Right renal pelvis (tissue), 4 donors: ENCODE results near the gene DNAJC30. TPM values are rescaled to one million over a fixed set of nuclear protein-coding genes. Genes with fewer than 3 reads are reported as not detected.
A peak's percentile ranks its signal among the peaks of the same experiment; 100 is the strongest.

Source experiments
- DNase-seq, 4 donors: peaks; one replicate each; pipeline ENCODE4 v3.0.0-alpha.2; 2013; ENCODE audit warnings: low read depth in 4 of 4, low spot score in 3 of 4, missing footprints in 1 of 4
- polyA plus RNA-seq, 4 donors: library from polyadenylated mRNA; unstranded; fragments of 120-200 nt; gene quantifications; one replicate each; pipeline ENCODE4 v1.2.1, GENCODE V29; 2013; ENCODE audit not compliant: insufficient read length in 4 of 4

DNAJC30 gene
- polyA plus RNA-seq, 4 donors = 11.5 to 12.8 (median 11.7) TPM

DNA sequence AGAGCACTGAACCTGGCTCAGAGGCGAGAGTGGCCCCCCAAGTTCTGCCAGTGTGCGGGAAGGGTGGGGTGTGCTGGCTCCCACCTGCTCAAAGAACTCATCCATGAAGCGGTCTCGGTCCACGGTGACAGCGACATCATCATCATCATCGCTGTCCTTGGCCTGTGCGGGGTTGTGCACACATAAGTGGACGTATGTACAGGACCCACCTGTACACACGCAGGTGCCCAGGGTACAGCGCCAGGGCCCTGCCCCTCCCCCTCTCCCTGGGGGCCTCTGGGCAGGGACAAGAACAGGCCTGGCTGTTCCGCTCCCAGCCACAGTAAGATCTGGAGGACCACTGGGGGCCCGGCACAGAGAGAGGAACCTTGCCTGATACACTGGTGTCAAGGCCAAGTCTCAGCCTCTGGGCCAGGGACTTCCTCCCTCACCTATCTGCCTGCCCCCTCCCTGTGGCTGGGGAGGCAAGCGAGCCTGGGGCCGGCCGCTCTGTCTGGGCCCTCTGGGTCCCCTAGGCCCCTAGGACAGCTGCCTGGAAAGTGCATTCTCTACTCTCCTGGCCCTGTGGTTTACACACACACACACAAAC lies 25.8 kb upstream of the DNAJC30 start:
- no peak for DNase-seq

- no peak for DNase-seq
These were observed 23.9 kb upstream of the DNAJC30 start for GRCh38 chr7:73707045-73707631.

DNA sequence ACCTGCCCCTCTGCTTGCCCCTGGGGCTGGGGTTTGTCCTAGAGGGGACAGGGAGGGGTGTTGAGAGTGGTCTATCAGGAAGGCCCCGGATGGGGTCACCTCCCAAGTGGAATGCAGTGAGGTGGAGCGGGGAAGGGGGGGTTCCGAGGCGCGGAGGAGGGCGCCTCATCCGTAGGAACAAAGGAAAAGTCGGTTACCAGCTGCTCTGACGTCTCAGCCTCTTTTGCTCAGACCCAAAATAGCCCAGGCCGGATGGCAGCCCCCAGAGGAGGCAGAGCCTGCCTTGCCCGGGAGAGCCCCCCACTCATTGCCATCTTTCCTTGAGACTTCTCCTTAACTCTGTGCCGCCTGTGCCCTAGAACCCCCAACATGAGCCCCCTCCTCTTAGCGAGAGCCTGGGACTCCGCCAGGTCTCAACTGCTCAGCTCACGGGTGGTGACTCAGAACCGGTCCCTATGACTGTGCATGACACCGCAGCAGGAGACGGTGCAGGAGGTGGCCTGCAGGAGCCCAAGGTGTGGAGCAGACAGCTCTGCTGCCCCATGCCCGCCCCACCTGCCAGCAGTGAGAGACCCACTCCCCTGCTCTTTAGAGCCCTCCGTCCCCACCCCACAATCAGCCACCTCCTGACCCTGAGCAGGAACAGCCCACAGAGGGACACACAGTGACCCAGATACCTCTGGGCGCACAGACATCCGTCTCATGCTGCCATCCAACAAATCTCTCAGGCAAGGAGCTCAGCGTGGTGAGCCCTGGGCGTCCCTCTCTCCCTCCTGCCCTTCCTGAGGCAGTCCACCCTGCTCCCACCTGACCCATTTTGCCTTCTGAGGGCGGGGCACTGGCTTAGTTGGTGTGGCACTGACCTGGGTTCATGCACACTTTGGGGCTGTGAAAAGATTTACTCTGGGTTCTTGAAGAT lies 23.1 kb upstream of the DNAJC30 start:
- DNase-seq = no peak

DNA sequence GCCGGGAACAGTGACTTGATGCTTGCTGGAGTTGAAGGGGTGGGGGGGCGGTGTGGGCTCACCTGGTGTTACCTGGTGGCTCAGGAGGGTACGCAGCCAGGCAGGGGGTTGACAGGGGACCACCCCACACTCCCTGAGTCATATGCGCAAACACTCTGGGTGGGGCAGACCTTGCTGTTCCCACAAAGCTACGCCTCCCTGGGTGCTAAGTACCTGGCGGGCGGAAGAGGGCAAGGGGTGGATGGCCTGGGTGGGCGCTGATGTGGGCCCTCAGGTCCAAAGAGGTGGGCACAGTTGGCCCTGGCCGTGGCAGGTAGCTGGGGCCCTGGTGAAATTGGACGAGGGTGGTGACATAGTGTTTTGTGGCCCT lies 22.3 kb upstream of the DNAJC30 start:
- DNase-seq = no peak

GRCh38 chr7:73704640-73705550 lies 21.6 kb upstream of the DNAJC30 start:
- DNase-seq = no peak

DNA sequence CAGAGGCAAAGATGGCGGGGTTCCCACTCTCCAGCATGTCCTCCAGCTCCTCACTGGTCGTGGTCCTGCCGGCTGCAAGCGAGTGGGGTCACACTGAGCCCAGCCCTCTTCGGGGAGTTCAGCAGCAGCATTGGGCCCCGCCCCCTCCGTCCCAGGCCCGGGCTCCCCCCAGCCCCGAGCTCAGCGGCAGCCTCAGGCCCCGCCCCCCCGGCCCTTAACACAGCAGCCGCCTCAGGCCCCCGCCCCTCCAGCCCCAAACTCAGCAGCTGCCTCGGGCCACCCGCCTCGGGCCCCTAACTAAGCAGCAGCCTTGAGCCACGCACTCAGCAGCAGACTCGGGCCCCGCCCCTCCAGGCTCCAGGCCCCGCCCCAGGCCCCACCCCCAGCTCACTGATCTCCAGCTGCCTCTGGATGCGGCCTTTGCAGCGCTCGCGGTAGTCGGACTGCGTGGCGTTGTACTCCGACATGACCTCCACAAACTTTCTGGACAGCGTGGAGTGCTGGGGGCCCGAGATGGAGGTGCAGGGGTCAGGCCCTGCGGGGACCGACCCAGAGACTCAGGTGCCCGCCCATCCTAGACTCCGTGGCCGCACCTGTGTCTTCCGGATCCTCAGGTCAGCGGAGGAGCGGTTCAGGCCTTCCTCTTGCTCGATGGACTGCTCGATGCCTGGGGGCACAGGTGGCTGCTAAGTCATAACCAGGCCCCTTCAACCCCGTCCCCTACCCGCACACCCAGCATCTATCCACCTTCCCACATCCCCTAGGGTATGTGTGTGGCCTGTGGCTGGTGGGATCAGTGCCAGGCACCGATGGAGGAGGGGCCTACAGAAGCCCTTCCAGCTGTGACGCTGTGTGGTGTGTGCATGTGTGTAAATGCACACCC lies 20.7 kb upstream of the DNAJC30 start:
- peak in 1 of 4 donors; percentile 51 for DNase-seq

GRCh38 chr7:73703225-73703624 lies 20.0 kb upstream of the DNAJC30 start:
- DNase-seq = no peak

- DNase-seq = no peak
These were observed 19.4 kb upstream of the DNAJC30 start for GRCh38 chr7:73702665-73703064.

- no peak for DNase-seq
These were observed 19.0 kb upstream of the DNAJC30 start for GRCh38 chr7:73702226-73702625.

DNA sequence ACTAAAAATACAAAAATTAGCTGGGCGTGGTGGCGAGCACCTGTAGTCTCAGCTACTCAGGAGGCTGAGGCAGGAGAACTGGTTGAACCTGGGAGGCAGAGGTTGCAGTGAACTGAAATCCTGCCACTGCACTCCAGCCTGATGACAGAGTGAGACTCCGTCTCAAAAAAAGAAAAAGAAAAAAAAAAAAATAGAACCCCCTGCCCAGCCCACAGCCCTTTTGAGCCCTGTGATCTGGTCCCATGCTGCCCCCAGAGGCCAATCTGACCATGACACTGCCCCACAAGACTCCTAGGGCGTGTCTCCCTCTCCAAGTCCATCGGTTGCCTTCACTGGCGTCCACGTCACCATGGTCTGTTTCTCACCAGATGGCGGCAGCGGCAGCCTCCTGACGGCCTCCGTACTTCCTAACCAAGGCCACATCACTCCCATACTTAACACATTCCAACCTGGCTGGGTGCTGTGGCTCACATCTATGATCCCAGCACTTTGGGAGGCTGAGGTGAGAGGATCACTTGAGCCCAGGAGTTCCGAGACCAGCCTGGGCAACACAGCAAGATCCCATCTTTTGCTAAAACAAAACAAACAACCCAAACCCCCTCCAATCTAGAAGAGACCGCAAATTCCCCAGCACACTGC lies 18.2 kb upstream of the DNAJC30 start:
- DNase-seq = no peak

- DNase-seq = no peak
These were observed 17.4 kb upstream of the DNAJC30 start for GRCh38 chr7:73700581-73701134.

DNA sequence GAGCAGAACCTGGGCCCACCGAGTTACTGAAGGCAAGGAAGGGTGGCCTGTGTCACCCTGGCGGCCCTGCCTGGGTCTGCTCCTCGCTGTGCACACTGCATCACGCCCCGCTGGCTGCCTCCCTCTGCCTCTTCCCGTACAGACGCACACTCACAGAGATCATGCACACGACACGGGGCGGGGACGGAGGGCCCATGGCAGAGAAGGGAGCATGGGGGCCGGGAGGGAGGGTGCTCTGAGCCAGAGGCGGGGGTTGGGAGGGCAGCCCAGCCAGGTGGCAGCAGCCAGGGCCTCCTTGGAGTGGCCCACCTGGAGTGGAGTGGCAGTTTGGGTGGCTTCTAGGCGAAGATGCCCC lies 16.8 kb upstream of the DNAJC30 start:
- no peak for DNase-seq

DNA sequence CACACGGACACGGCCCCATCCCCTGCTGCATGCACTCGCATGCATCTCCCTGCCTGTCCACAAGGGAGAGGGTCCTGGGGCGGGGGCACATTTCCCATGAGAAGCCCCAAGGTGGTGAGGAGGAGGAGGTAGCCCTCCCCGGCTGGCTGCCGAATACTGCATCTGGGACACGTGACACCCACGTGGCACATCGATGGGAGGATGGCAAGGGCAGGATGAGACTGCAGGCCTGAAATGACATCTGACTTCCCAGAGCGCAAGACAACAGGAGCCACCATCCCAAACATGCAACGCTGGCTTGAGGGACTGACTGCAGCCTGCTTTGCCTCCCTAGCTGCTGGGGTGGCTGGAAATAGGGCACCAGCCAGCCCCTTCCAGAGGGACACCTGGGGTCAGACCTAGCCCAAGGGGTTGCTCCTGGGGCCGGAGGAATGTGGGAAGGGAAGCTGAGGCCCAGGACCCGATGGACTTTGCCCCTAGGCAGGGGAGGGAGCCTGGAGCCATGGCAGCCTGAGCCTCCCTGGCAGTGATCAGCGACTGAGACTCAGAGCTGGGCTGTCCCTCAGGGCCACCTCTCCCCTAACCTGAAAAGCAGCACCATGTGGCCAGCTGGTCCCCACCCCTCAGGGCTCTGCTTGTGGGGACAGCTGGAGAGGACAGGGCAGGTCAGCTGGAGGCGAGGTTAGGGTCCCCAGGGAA lies 16.3 kb upstream of the DNAJC30 start:
- DNase-seq = no peak

DNA sequence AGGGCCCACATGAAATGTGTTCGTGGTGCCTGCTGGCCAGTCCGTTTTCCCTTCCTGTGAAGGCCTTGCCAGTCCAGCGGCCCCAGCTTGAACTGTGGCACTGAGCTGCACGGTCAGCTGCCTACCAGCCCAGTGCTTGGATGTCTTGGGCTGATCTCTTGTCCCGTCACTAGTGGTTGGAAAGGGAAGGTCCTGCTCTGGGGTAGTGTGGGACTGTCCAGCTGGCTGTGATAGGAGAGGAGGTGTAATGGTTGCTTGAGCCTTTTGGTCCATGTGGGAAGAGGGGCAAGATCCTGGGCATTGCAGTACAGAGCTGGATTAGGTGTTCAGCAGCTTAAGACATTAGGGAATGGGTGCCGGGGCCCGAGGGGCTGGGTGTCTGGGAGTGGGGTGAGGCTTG lies 15.2 kb upstream of the DNAJC30 start:
- no peak for DNase-seq

- DNase-seq = no peak
These were observed 13.1 kb upstream of the DNAJC30 start for GRCh38 chr7:73696372-73696771.

GRCh38 chr7:73690646-73691045 lies 7.4 kb upstream of the DNAJC30 start:
- no peak for DNase-seq

GRCh38 chr7:73688288-73688687 lies 5.0 kb upstream of the DNAJC30 start:
- DNase-seq = no peak

- no peak for DNase-seq
These were observed 2.1 kb upstream of the DNAJC30 start for GRCh38 chr7:73685311-73685710.
